Stimulated activated CD4-positive, alpha-beta T cell treated with anti-CD3 and anti-CD28 coated beads, Interleukin-2, amount 100 ng/mL, for 24 hours (primary cell): Measurements from ENCODE around the gene ZNF735.
"Not testable (repeated sequence)": the region's sequence is repeated elsewhere in the genome, so short reads cannot be mapped to it uniquely, and the experiment has no call there.

Experiments used
- DNase-seq, 2 donors: peaks; one replicate each; pipeline ENCODE4 v3.0.0-alpha.2; 2020

The ZNF735 gene

GRCh38 chr7:64206903-64207302, at the start of gene ZNF735:
Gene ZNF735, plus strand, starts transcription at chr7:64207203. Its CDS starts 0 bp downstream, at chr7:64207203.
- DNase-seq, result no peak

- DNase-seq, result not testable (repeated sequence)
These were observed 36.0 kb upstream of the ZNF735 start for GRCh38 chr7:64170974-64171373.

- DNase-seq, result no peak
These were observed 32.7 kb upstream of the ZNF735 start for GRCh38 chr7:64174328-64174727.

- no peak for DNase-seq
These were observed 32.1 kb upstream of the ZNF735 start for GRCh38 chr7:64174941-64175340.

GRCh38 chr7:64180989-64181388, 26.0 kb upstream of the ZNF735 start:
- DNase-seq, result peak in 1 of 2 donors; percentile 14

GRCh38 chr7:64181586-64181985, 25.4 kb upstream of the ZNF735 start:
- no peak for DNase-seq

GRCh38 chr7:64182036-64182790, 24.8 kb upstream of the ZNF735 start:
- DNase-seq, result no peak

- peak; percentile 57 to 62 for DNase-seq
These were observed 23.8 kb upstream of the ZNF735 start for GRCh38 chr7:64183126-64183742.

- DNase-seq, result no peak
These were observed 23.1 kb upstream of the ZNF735 start for GRCh38 chr7:64183827-64184372.

GRCh38 chr7:64184376-64184775, 22.6 kb upstream of the ZNF735 start:
- DNase-seq, result no peak

- no peak for DNase-seq
These were observed 19.6 kb upstream of the ZNF735 start for GRCh38 chr7:64187408-64187807.

- DNase-seq, result no peak
These were observed 14.8 kb upstream of the ZNF735 start for GRCh38 chr7:64192148-64192704.

- DNase-seq, result no peak
These were observed 14.2 kb upstream of the ZNF735 start for GRCh38 chr7:64192775-64193174.

GRCh38 chr7:64219710-64220298, 12.8 kb downstream of the ZNF735 start:
- not testable (repeated sequence) for DNase-seq

GRCh38 chr7:64223366-64223765, 16.4 kb downstream of the ZNF735 start:
- DNase-seq, result no peak

GRCh38 chr7:64228174-64228573, 21.2 kb downstream of the ZNF735 start, which contains the start of gene ZNF679:
Gene ZNF679, plus strand, starts transcription at chr7:64228474. Its CDS starts 20,644 bp downstream, at chr7:64249118.
- DNase-seq, result not testable (repeated sequence)

GRCh38 chr7:64266341-64266919, 59.4 kb downstream of the ZNF735 start:
- no peak for DNase-seq
